Gastrocnemius medialis (tissue), 4 donors: ENCODE results near the gene MCRIP2. TPM values are rescaled to one million over a fixed set of nuclear protein-coding genes. Genes with fewer than 3 reads are reported as not detected.
A peak's percentile ranks its signal among the peaks of the same experiment; 100 is the strongest.

Experiments
- ATAC-seq, 2 donors: fragments of 150-250 bp; one replicate each; pipeline ENCODE4 v1.9.1; 2016
- DNase-seq, 2 donors: peaks; one replicate each; pipeline ENCODE4 v3.0.0-alpha.2; 2019
- H3K27ac ChIP-seq, 4 donors: fragments of 200-600 bp; sonication (generic); 1 replicate in 1 of 4; 2 replicates in 3 of 4; pipeline ENCODE4 v1.5.1; 2016 to 2018; ENCODE audit warnings: mild to moderate bottlenecking in 2 of 4, moderate library complexity in 1 of 4
- H3K27me3 ChIP-seq, 3 donors: fragments of 200-600 bp; sonication (generic) in 2 of 3; 1 replicate in 1 of 3; 2 replicates in 2 of 3; pipeline versions ENCODE4 v1.5.1 to v1.6.0; 2016 to 2019; ENCODE audit warnings: mild to moderate bottlenecking in 1 of 3, moderate library complexity in 1 of 3
- H3K36me3 ChIP-seq, 2 donors: fragments of 200-600 bp; sonication (generic) in 1 of 2; one replicate each; pipeline ENCODE4 v1.5.1; 2017 to 2018
- H3K4me1 ChIP-seq, 2 donors: fragments of 200-600 bp; sonication (generic) in 1 of 2; one replicate each; pipeline ENCODE4 v1.5.1; 2016 to 2017; ENCODE audit warnings: mild to moderate bottlenecking in 2 of 2
- H3K4me3 ChIP-seq, 4 donors: fragments of 200-600 bp; sonication (generic) in 3 of 4; 1 replicate in 1 of 4; 2 replicates in 3 of 4; pipeline ENCODE4 v1.5.1; 2016 to 2019; ENCODE audit warnings: mild to moderate bottlenecking in 2 of 4
- H3K9me3 ChIP-seq, 3 donors: fragments of 200-600 bp; sonication (generic) in 2 of 3; 1 replicate in 1 of 3; 2 replicates in 2 of 3; pipeline ENCODE4 v1.5.1; 2016 to 2019
- CTCF ChIP-seq, 5 experiments: fragments of 450-650 bp in 3 of 5; fragments of 200-600 bp in 2 of 5; sonication (generic) in 2 of 5; IDR thresholded peaks in 4 of 5; conservative IDR thresholded peaks in 1 of 5; 1 replicate in 4 of 5; 2 replicates in 1 of 5; pipeline ENCODE4 v1.5.1; 2016 to 2019; ENCODE audit warnings: antibody characterized with exemption in 5 of 5, mild to moderate bottlenecking in 3 of 5, moderate library complexity in 3 of 5
- POLR2A ChIP-seq, 2 donors: fragments of 450-650 bp; IDR thresholded peaks; one replicate each; pipeline ENCODE4 v1.6.1; 2017; ENCODE audit warnings: antibody characterized with exemption in 2 of 2, mild to moderate bottlenecking in 2 of 2, moderate library complexity in 2 of 2
- in situ Hi-C, 4 donors: fragments of 200-750 bp; cut with MboI; loops; one replicate each; pipeline versions ENCODE4 v1.15.0 to v1.8.0; 2017; ENCODE audit warnings: low sequenced_read_pairs in 4 of 4
- intact Hi-C: fragments of 100-400 bp; cut with DNase I; formaldehyde crosslinking; loops from one replicate; pipeline ENCODE4 v1.15.1; 2023; ENCODE audit warnings: low total_unique reads
- total RNA-seq, 4 donors: library from RNA; depleted of rRNA; stranded (reverse); fragments of >200 nt; gene quantifications; one replicate each; pipeline versions ENCODE4 v1.1.0 to v1.2.3, GENCODE V29; 2016

The MCRIP2 gene
- total RNA-seq, 4 donors from 2014 or later, result 59.6 to 155 (median 114) TPM

GRCh38 chr16:680967-681745 is 39.5 kb downstream of the MCRIP2 start:
- DNase-seq (peak; percentile 48 to 79), ATAC-seq (peak in 1 of 2 donors; percentile 7)
- in situ Hi-C loops (no loop called here), intact Hi-C loops (loop anchor here (10.0 kb wide), 1 partner anchor 624 kb away; the partner anchor contains the start of gene UBE2I)
- H3K9me3 ChIP-seq, result no peaks in the 10 kb centered on the region
- H3K4me3 ChIP-seq, result peak overlapping the region; percentile 65 to 88 (median 79)
- TF ChIP-seq CTCF (IDR thresholded peaks at IDR 0.05 in 4 of 5, conservative IDR thresholded peaks at IDR 0.05 in 1 of 5) (no peak), POLR2A (IDR thresholded peaks at IDR 0.05) (no peak)
- peak overlapping the region; percentile 89 to 100 (median 98) for H3K27ac ChIP-seq
- no peaks in the 10 kb centered on the region for H3K27me3 ChIP-seq
- H3K4me1 ChIP-seq, result peaks cover 27 to 49% of the 10 kb centered on the region in 2 donors
- H3K36me3 ChIP-seq, result peaks cover 0 to 26% of the 10 kb centered on the region in 2 donors

- Histone ChIP-seq H3K36me3 (peaks cover 0 to 29% of the 10 kb centered on the region in 2 donors), H3K27me3 (no peaks in the 10 kb centered on the region), H3K4me3 (peak overlapping the region in 3 of 4 donors; percentile 65 to 82 (median 76)), H3K4me1 (peaks cover 27 to 49% of the 10 kb centered on the region in 2 donors), H3K27ac (peak overlapping the region; percentile 89 to 100 (median 98)), H3K9me3 (no peaks in the 10 kb centered on the region)
- DNase-seq (peak in 1 of 2 donors; percentile 36), ATAC-seq (no peak)
- TF ChIP-seq CTCF (IDR thresholded peaks at IDR 0.05 in 4 of 5, conservative IDR thresholded peaks at IDR 0.05 in 1 of 5) (no peak), POLR2A (IDR thresholded peaks at IDR 0.05) (no peak)
- intact Hi-C loops (loop anchor here (10.0 kb wide), 1 partner anchor 623 kb away; the partner anchor contains the start of gene UBE2I), in situ Hi-C loops (no loop called here)
These were observed 40.3 kb downstream of the MCRIP2 start for GRCh38 chr16:681746-682427.

- Histone ChIP-seq H3K27ac (peak overlapping the region in 2 of 4 donors; percentile 73 to 100), H3K4me3 (peak overlapping the region in 1 of 4 donors; percentile 86), H3K9me3 (no peaks in the 10 kb centered on the region), H3K4me1 (peaks cover 27 to 49% of the 10 kb centered on the region in 2 donors), H3K36me3 (peaks cover 0 to 33% of the 10 kb centered on the region in 2 donors), H3K27me3 (no peaks in the 10 kb centered on the region)
- ATAC-seq, result no peak
- TF ChIP-seq CTCF (IDR thresholded peaks at IDR 0.05 in 4 of 5, conservative IDR thresholded peaks at IDR 0.05 in 1 of 5), result no peak
- DNase-seq, result peak in 1 of 2 donors; percentile 27
- in situ Hi-C loops, result no loop called here
- intact Hi-C loops, result loop anchor here (10.0 kb wide), 1 partner anchor 622 kb away; the partner anchor contains the start of gene UBE2I
These were observed 41.1 kb downstream of the MCRIP2 start for GRCh38 chr16:682493-683395.

- intact Hi-C loops (loop anchor here (10.0 kb wide), 1 partner anchor 621 kb away; the partner anchor contains the start of gene UBE2I), in situ Hi-C loops (no loop called here)
- peak overlapping the region; percentile 73 to 87 (median 83) for H3K27ac ChIP-seq
- no peaks in the 10 kb centered on the region for H3K27me3 ChIP-seq
- H3K4me3 ChIP-seq, result peak overlapping the region; percentile 84 to 87 (median 86)
- peak in 1 of 2 donors; percentile 25 for DNase-seq
- no peak for ATAC-seq
- H3K4me1 ChIP-seq, result peaks cover 28 to 54% of the 10 kb centered on the region in 2 donors
- TF ChIP-seq POLR2A (IDR thresholded peaks at IDR 0.05) (no peak), CTCF (IDR thresholded peaks at IDR 0.05 in 4 of 5, conservative IDR thresholded peaks at IDR 0.05 in 1 of 5) (no peak)
- peaks cover 0 to 33% of the 10 kb centered on the region in 2 donors for H3K36me3 ChIP-seq
- H3K9me3 ChIP-seq, result no peaks in the 10 kb centered on the region
These were observed 41.9 kb downstream of the MCRIP2 start for GRCh38 chr16:683396-684070.
